DOHH2 (cell line): ENCODE results near the gene RRP12.
"Not testable (repeated sequence)": the region's sequence is repeated elsewhere in the genome, so short reads cannot be mapped to it uniquely, and the experiment has no call there.

Experiments used
- H3F3A ChIP-seq: fragments of 200-600 bp; sonication (generic), shearing (Covaris generic); 2 replicates; pipeline ENCODE4 v1.6.0; 2016; ENCODE audit warnings: antibody characterized with exemption, mild to moderate bottlenecking; ENCODE audit not compliant: control insufficient read depth, insufficient read depth
- H3K27ac ChIP-seq: fragments of 200-600 bp; sonication (generic); 2 replicates; pipeline ENCODE4 v1.5.1; 2014; ENCODE audit warnings: low read depth, mild to moderate bottlenecking, low read length, moderate library complexity
- H3K27me3 ChIP-seq: fragments of 200-600 bp; sonication (generic); 2 replicates; pipeline ENCODE4 v1.6.1; 2014; ENCODE audit warnings: mild to moderate bottlenecking, low read length, mixed read lengths; ENCODE audit not compliant: control insufficient read depth
- H3K36me3 ChIP-seq: fragments of 200-600 bp; sonication (generic); 2 replicates; pipeline ENCODE4 v1.6.1; 2014; ENCODE audit warnings: mild to moderate bottlenecking, low read length, moderate library complexity, mixed read lengths; ENCODE audit not compliant: control insufficient read depth
- H3K4me1 ChIP-seq: fragments of 200-600 bp; sonication (generic); 2 replicates; pipeline ENCODE4 v1.6.1; 2014; ENCODE audit warnings: mild to moderate bottlenecking, low read length, mixed read lengths; ENCODE audit not compliant: control insufficient read depth
- H3K4me2 ChIP-seq: fragments of 200-600 bp; sonication (generic); 2 replicates; pipeline ENCODE4 v1.6.0; 2014; ENCODE audit warnings: mild to moderate bottlenecking, low read length, moderate library complexity
- H3K4me3 ChIP-seq: fragments of 200-600 bp; sonication (generic); 2 replicates; pipeline ENCODE4 v1.5.1; 2014; ENCODE audit warnings: mild to moderate bottlenecking, low read length, mixed read lengths
- H3K79me2 ChIP-seq: fragments of 200-600 bp; sonication (generic); 2 replicates; pipeline ENCODE4 v1.6.1; 2014; ENCODE audit warnings: mild to moderate bottlenecking, low read length, mixed read lengths; ENCODE audit not compliant: control insufficient read depth
- H3K9me2 ChIP-seq: fragments of 200-600 bp; sonication (generic); replicated peaks from 2 replicates; pipeline ENCODE4 v1.6.1; 2014; ENCODE audit warnings: mild to moderate bottlenecking, low read length, mixed read lengths; ENCODE audit not compliant: control insufficient read depth
- H3K9me3 ChIP-seq: fragments of 200-600 bp; sonication (generic); 2 replicates; pipeline ENCODE4 v1.6.1; 2014; ENCODE audit warnings: antibody characterized with exemption, low read length, mixed read lengths; ENCODE audit not compliant: control insufficient read depth, insufficient read depth
- H4K20me1 ChIP-seq: fragments of 200-600 bp; sonication (generic); 2 replicates; pipeline ENCODE4 v1.6.0; 2014; ENCODE audit warnings: low read depth, mild to moderate bottlenecking, antibody characterized with exemption, low read length, moderate library complexity; ENCODE audit not compliant: control insufficient read depth, insufficient read depth
- EZH2phosphoT487 ChIP-seq: fragments of 200-600 bp; sonication (generic); IDR thresholded peaks from 2 replicates; pipeline ENCODE4 v1.6.1; 2017; ENCODE audit warnings: borderline replicate concordance, mild to moderate bottlenecking, antibody characterized with exemption, low read length, moderate library complexity, mixed read lengths
- TF ChIP-seq, protein P1 (sequence below): fragments of 200-600 bp; sonication (generic); IDR thresholded peaks from one replicate; pipeline ENCODE4 v1.5.1; 2014; ENCODE audit warnings: antibody characterized with exemption, mild to moderate bottlenecking, low read depth, low read length; ENCODE audit not compliant: poor library complexity, severe bottlenecking

RRP12 gene

DNA sequence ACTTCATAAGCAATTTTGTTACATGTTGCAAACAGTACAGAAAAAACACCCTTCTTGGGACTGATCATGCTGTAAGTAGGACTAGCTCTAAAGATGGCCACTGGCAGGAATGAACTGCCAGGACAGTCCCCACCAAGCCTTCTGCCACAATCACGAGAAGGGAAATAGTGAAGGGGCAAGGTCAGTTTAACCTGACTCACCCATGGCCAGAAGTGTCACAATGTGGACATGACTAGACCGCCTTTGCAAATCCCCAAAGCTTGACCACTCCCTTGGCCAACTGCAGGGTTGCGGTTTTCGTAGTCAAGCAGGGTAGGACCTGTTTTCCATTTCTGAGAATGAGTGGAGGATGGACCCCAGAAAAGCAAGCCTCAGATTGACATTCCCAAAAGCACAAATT lies 47.2 kb downstream of the RRP12 start:
- H3K27ac ChIP-seq: no peak overlapping the region
- no peak overlapping the region for H3K4me2 ChIP-seq
- no peaks in the 10 kb centered on the region for H4K20me1 ChIP-seq
- no peaks in the 10 kb centered on the region for H3K9me2 ChIP-seq
- no peaks in the 10 kb centered on the region for H3K9me3 ChIP-seq
- no peak overlapping the region for H3K4me3 ChIP-seq
- no peaks in the 10 kb centered on the region for H3F3A ChIP-seq
- TF ChIP-seq, protein P1, sequence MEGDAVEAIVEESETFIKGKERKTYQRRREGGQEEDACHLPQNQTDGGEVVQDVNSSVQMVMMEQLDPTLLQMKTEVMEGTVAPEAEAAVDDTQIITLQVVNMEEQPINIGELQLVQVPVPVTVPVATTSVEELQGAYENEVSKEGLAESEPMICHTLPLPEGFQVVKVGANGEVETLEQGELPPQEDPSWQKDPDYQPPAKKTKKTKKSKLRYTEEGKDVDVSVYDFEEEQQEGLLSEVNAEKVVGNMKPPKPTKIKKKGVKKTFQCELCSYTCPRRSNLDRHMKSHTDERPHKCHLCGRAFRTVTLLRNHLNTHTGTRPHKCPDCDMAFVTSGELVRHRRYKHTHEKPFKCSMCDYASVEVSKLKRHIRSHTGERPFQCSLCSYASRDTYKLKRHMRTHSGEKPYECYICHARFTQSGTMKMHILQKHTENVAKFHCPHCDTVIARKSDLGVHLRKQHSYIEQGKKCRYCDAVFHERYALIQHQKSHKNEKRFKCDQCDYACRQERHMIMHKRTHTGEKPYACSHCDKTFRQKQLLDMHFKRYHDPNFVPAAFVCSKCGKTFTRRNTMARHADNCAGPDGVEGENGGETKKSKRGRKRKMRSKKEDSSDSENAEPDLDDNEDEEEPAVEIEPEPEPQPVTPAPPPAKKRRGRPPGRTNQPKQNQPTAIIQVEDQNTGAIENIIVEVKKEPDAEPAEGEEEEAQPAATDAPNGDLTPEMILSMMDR: no peak
- TF ChIP-seq EZH2phosphoT487: no peak
- peaks cover 37% of the 10 kb centered on the region for H3K36me3 ChIP-seq
- H3K4me1 ChIP-seq: no peaks in the 10 kb centered on the region
- no peaks in the 10 kb centered on the region for H3K27me3 ChIP-seq
- no peaks in the 10 kb centered on the region for H3K79me2 ChIP-seq

DNA sequence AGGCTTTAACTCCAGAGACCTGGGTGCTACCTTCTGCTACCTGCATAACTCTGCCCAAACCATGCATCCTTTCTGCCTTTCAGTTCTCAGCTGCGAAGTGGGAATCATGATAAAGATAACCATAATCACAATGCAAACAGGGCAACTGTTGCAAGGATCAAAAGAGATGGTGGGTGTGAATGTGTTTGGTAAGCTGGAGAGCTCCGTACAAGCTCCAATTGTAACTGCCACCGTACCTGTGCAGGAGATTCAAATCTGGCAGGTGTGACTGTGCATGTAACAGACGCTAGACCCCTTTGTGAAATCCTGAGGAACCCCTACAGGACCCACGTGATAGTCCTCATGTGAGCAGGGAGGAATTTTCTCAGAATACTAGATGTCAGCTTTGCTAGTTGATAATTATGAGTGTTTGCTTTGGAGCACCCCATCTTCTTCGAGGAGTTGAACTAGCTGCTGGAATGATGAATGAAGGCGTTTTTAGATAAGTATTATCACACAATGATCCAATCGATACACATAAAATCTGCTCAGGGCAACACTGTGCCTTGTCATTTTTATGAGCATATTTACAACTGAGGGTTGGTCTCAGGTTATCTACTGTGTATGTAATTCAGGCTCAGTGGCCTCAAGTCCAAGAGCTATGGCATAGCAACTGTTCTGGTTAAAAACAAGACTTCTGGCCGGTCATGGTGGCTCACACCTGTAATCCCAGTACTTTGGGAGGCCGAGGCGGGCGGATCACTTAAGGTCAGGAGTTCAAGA lies 51.2 kb downstream of the RRP12 start:
- H3K4me1 ChIP-seq: no peaks in the 10 kb centered on the region
- H3K27me3 ChIP-seq: no peaks in the 10 kb centered on the region
- no peak overlapping the region for H3K4me2 ChIP-seq
- H4K20me1 ChIP-seq: no peaks in the 10 kb centered on the region
- H3F3A ChIP-seq: no peaks in the 10 kb centered on the region
- H3K9me2 ChIP-seq: no peaks in the 10 kb centered on the region
- H3K36me3 ChIP-seq: peaks cover 9% of the 10 kb centered on the region
- no peaks in the 10 kb centered on the region for H3K79me2 ChIP-seq
- TF ChIP-seq, protein P1: no peak
- no peak for TF ChIP-seq EZH2phosphoT487
- H3K9me3 ChIP-seq: no peaks in the 10 kb centered on the region
- no peak overlapping the region for H3K4me3 ChIP-seq
- H3K27ac ChIP-seq: no peak overlapping the region

DNA sequence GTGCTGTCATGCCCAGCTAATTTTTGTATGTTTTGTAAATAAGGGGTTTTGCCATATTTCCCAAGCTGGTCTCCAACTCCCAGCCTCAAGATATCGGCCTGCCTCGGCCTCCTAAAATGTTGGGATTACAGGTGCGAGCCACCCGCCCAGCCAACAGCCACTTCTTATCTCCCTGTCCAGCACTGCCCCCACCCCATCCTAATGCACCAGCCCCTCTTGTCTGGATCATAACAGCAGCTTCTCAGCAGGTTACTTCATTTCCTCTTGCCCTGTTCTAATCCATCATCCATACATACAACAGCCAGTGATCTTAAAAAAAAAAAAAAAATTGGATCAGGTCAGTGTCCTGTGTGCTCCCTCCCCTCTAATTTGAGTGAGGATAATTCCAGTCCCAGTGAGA lies 53.8 kb downstream of the RRP12 start:
- Histone ChIP-seq H3K27ac (no peak overlapping the region), H3K9me2 (no peaks in the 10 kb centered on the region), H3K27me3 (peaks cover 5% of the 10 kb centered on the region; the same call in 1 of the 2 replicates), H3K4me1 (no peaks in the 10 kb centered on the region), H3K4me2 (no peak overlapping the region), H3K36me3 (peaks cover 9% of the 10 kb centered on the region), H3F3A (no peaks in the 10 kb centered on the region), H3K4me3 (no peak overlapping the region), H3K9me3 (no peaks in the 10 kb centered on the region), H3K79me2 (no peaks in the 10 kb centered on the region), H4K20me1 (no peaks in the 10 kb centered on the region)
- TF ChIP-seq, protein P1: no peak
- no peak for TF ChIP-seq EZH2phosphoT487

DNA sequence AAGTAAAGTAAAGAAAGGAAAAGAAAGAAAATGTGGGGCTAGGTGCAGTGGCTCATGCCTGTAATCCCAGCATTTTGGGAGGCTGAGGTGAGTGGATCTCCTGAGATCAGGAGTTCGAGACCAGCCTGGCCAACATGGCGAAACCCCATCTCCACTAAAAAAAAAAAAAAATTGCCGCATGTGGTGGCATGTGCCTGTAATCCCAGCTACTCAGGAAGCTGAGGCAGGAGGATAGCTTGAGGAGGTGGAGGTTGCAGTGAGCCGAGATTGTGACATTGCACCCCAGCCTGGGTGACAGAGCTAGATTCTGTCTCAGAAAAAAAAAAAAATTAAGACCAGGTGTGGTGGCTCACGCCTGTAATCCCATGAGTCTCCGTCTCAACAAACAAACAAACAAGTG lies 57.5 kb downstream of the RRP12 start:
- not testable (repeated sequence) for H3F3A ChIP-seq, H3K27ac ChIP-seq, H3K36me3 ChIP-seq, H3K9me2 ChIP-seq, H3K4me1 ChIP-seq, H4K20me1 ChIP-seq, H3K4me2 ChIP-seq, H3K4me3 ChIP-seq, H3K9me3 ChIP-seq, H3K79me2 ChIP-seq
- peaks cover 10% of the 10 kb centered on the region for H3K27me3 ChIP-seq
